Spleen (tissue), 7 donors: ENCODE results near the gene PDE4D.

ENCODE experiments used
- CTCF ChIP-seq, 11 experiments: fragments of 200-600 bp in 7 of 11; fragments of 450-650 bp in 4 of 11; sonication (generic) in 4 of 11; IDR thresholded peaks in 8 of 11; conservative IDR thresholded peaks in 3 of 11; 1 replicate in 7 of 11; 2 replicates in 4 of 11; pipeline versions ENCODE4 v1.4.0 to v1.8.0; 2016 to 2021; ENCODE audit warnings: antibody characterized with exemption in 11 of 11, inconsistent platforms in 4 of 11, mild to moderate bottlenecking in 1 of 11
- POLR2A ChIP-seq, 3 donors: fragments of 450-650 bp; IDR thresholded peaks; one replicate each; pipeline ENCODE4 v1.5.1; 2017; ENCODE audit warnings: antibody characterized with exemption in 3 of 3, mild to moderate bottlenecking in 1 of 3
- donor health status: DM: no; HTN: no; CAD: no; lungs with moderate emphysema.
- donor health status: DM: no; HTN: no; CAD: no.
- donor health status: DM: no; HTN: no; CAD: no.

- no peak for TF ChIP-seq POLR2A (IDR thresholded peaks at IDR 0.05)
- TF ChIP-seq CTCF (IDR thresholded peaks at IDR 0.05 in 8 of 11, conservative IDR thresholded peaks at IDR 0.05 in 3 of 11), result no peak
These were observed 906.3 kb downstream of the PDE4D start for GRCh38 chr5:58987193-58987592.
